Liver (tissue), 9 donors: ENCODE data around the gene ACSS1. TPM values are rescaled to one million over a fixed set of nuclear protein-coding genes. Genes with fewer than 3 reads are reported as not detected.

Experiments used
- DNase-seq: peaks from one replicate; pipeline ENCODE4 v3.0.0-alpha.2; 2017; ENCODE audit warnings: low spot score
- H3K27ac ChIP-seq, 2 donors: one replicate each; pipeline ENCODE4 v1.7.0; 2013; ENCODE audit warnings: inconsistent platforms in 2 of 2, low read length in 2 of 2, control low read depth in 1 of 2, low read depth in 1 of 2, mild to moderate bottlenecking in 1 of 2
- H3K27me3 ChIP-seq, 4 donors: one replicate each; pipeline versions ENCODE4 v1.6.1 to v1.7.0; 2013; ENCODE audit warnings: low read length in 3 of 4, inconsistent platforms in 1 of 4, mild to moderate bottlenecking in 1 of 4, moderate library complexity in 1 of 4; ENCODE audit not compliant: control insufficient read depth in 4 of 4, insufficient read depth in 4 of 4
- H3K36me3 ChIP-seq, 4 donors: one replicate each; pipeline versions ENCODE4 v1.6.1 to v1.7.0; 2013; ENCODE audit warnings: low read length in 3 of 4, mild to moderate bottlenecking in 3 of 4, low read depth in 1 of 4, moderate library complexity in 1 of 4; ENCODE audit not compliant: control insufficient read depth in 4 of 4, insufficient read depth in 3 of 4
- H3K4me1 ChIP-seq, 4 donors: one replicate each; pipeline versions ENCODE4 v1.6.1 to v1.7.0; 2013; ENCODE audit warnings: low read length in 3 of 4, mild to moderate bottlenecking in 3 of 4, moderate library complexity in 1 of 4; ENCODE audit not compliant: control insufficient read depth in 4 of 4, insufficient read depth in 4 of 4
- H3K4me3 ChIP-seq, 3 donors: one replicate each; pipeline versions ENCODE4 v1.6.1 to v1.7.0; 2013; ENCODE audit warnings: low read length in 3 of 3, control low read depth in 1 of 3, low read depth in 1 of 3, mild to moderate bottlenecking in 1 of 3
- H3K9ac ChIP-seq, 2 donors: one replicate each; pipeline ENCODE4 v1.7.0; 2013; ENCODE audit warnings: low read length in 2 of 2, mild to moderate bottlenecking in 2 of 2, moderate library complexity in 2 of 2, control low read depth in 1 of 2, low read depth in 1 of 2
- H3K9me3 ChIP-seq, 4 donors: one replicate each; pipeline versions ENCODE4 v1.6.1 to v1.7.0; 2013; ENCODE audit warnings: low read length in 3 of 4; ENCODE audit not compliant: control insufficient read depth in 4 of 4
- EGR1 ChIP-seq, 2 donors: IDR thresholded peaks; 2 replicates each; pipeline ENCODE4 v1.6.1; 2016 to 2018; ENCODE audit warnings: antibody characterized with exemption in 2 of 2, low read depth in 2 of 2
- FOXA1 ChIP-seq: IDR thresholded peaks from 2 replicates; pipeline ENCODE4 v1.6.1; 2016; ENCODE audit warnings: antibody characterized with exemption
- FOXA2 ChIP-seq: IDR thresholded peaks from 2 replicates; pipeline ENCODE4 v1.6.1; 2016; ENCODE audit warnings: antibody characterized with exemption
- GABPA ChIP-seq, 2 donors: IDR thresholded peaks in 1 of 2; conservative IDR thresholded peaks in 1 of 2; 2 replicates each; pipeline ENCODE4 v1.6.1; 2016; ENCODE audit warnings: antibody characterized with exemption in 2 of 2, mild to moderate bottlenecking in 1 of 2, moderate library complexity in 1 of 2
- HNF4A ChIP-seq, 2 donors: conservative IDR thresholded peaks; 2 replicates each; pipeline ENCODE4 v1.6.1; 2016; ENCODE audit warnings: antibody characterized with exemption in 2 of 2, mild to moderate bottlenecking in 2 of 2
- HNF4G ChIP-seq: IDR thresholded peaks from 2 replicates; pipeline ENCODE4 v1.6.1; 2016; ENCODE audit warnings: antibody characterized with exemption
- JUND ChIP-seq, 2 donors: IDR thresholded peaks; 2 replicates each; pipeline ENCODE4 v1.6.1; 2016; ENCODE audit warnings: antibody characterized with exemption in 2 of 2
- NR2F2 ChIP-seq: IDR thresholded peaks from 2 replicates; pipeline ENCODE4 v1.6.1; 2016; ENCODE audit warnings: antibody characterized with exemption
- RXRA ChIP-seq, 2 donors: IDR thresholded peaks; 2 replicates each; pipeline ENCODE4 v1.6.1; 2017 to 2018; ENCODE audit warnings: antibody characterized with exemption in 2 of 2, mild to moderate bottlenecking in 1 of 2
- TAF1 ChIP-seq: conservative IDR thresholded peaks from 2 replicates; pipeline ENCODE4 v1.6.1; 2016; ENCODE audit warnings: antibody characterized with exemption, mild to moderate bottlenecking
- YY1 ChIP-seq: IDR thresholded peaks from 2 replicates; pipeline ENCODE4 v1.6.1; 2016; ENCODE audit warnings: antibody characterized with exemption, mild to moderate bottlenecking
- WGBS: extraction: QIAGEN DNeasy Blood & Tissue Kit; methylation state at CpG from one replicate; pipeline ENCODE4 v1.1.7; 2013; 5-methylcytosine and 5-hydroxymethylcytosine counted together
- polyA plus RNA-seq, 2 donors: library from polyadenylated mRNA; stranded (reverse) in 1 of 2; unstranded in 1 of 2; fragments of 200-250 nt in 1 of 2; fragments of >200 nt in 1 of 2; fragmentation: Nextera tagmentation in 1 of 2; extraction: Ambion mirVana in 1 of 2; gene quantifications; one replicate each; pipeline versions ENCODE4 v1.2.1 to v1.2.3, GENCODE V29; 2013 to 2015
- total RNA-seq, 2 donors: library from RNA; depleted of rRNA; stranded (reverse); fragments of >200 nt; gene quantifications; one replicate each; pipeline ENCODE4 v1.2.3, GENCODE V29; 2014
- TF ChIP-seq, protein P1 (sequence below): fragments of 150-350 bp; IDR thresholded peaks from 2 replicates; pipeline ENCODE4 v1.5.1; 2017; ENCODE audit warnings: improper control_type of control experiment, low read depth, low read length; ENCODE audit not compliant: missing input control
- TF ChIP-seq, protein P2 (sequence below): IDR thresholded peaks from 2 replicates; pipeline ENCODE4 v1.6.1; 2016; ENCODE audit warnings: antibody characterized with exemption
- TF ChIP-seq, protein P3 (sequence below): IDR thresholded peaks from 2 replicates; pipeline ENCODE4 v1.6.1; 2016; ENCODE audit warnings: antibody characterized with exemption
- TF ChIP-seq, protein P4 (sequence below): IDR thresholded peaks from 2 replicates; pipeline ENCODE4 v1.6.1; 2016; ENCODE audit warnings: antibody characterized with exemption
- TF ChIP-seq, protein P5 (sequence below): IDR thresholded peaks from 2 replicates; pipeline ENCODE4 v1.6.1; 2016; ENCODE audit warnings: antibody characterized with exemption, mild to moderate bottlenecking
- donor health status: healthy.
- donor health status: healthy.
- donor health status: healthy.
- donor health status: healthy.
- donor health status: healthy.

Gene ACSS1
- total and polyA plus RNA-seq, 4 donors, result 5.3 to 87.5 (median 22.1) TPM

DNA sequence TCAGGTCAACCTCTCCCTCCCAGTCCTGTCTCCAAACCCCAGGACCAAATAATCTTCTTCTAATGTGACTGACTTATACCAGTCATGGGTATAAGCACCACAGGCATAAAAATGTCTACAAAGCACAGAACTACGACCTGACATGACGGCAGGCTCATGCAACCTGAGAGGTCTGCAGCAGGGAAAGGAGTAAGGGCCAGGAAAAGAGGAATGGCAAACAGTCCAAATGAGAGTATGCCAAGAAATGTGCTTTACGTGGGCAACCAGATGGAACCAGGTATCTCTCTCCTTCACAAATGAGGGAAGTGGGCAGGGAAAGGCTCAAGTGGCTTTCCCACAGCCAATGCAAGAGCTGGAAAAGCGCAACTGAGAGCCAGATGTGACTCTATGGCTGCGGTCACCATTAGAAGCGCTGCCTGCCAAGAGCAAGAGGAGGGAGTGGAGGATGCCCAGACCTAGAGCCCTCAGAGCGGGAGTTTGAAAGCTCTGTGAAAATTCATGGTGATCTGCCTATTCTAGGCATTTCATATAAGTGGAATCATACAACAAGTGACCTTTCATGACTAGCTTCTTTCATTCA is 71.4 kb downstream of the ACSS1 start:
- Histone ChIP-seq H3K36me3 (peaks cover 0 to 10% (median 5%) of the 10 kb centered on the region in 4 donors), H3K9ac (no peak overlapping the region), H3K9me3 (no peaks in the 10 kb centered on the region), H3K27me3 (no peaks in the 10 kb centered on the region), H3K4me3 (no peak overlapping the region), H3K27ac (peak overlapping the region; percentile 45 to 93), H3K4me1 (peaks cover 12 to 81% (median 64%) of the 10 kb centered on the region in 4 donors)
- WGBS, result 71% methylated on average over 7 of the region's 7 CpGs
- no peak for DNase-seq
- TF ChIP-seq, protein P1, sequence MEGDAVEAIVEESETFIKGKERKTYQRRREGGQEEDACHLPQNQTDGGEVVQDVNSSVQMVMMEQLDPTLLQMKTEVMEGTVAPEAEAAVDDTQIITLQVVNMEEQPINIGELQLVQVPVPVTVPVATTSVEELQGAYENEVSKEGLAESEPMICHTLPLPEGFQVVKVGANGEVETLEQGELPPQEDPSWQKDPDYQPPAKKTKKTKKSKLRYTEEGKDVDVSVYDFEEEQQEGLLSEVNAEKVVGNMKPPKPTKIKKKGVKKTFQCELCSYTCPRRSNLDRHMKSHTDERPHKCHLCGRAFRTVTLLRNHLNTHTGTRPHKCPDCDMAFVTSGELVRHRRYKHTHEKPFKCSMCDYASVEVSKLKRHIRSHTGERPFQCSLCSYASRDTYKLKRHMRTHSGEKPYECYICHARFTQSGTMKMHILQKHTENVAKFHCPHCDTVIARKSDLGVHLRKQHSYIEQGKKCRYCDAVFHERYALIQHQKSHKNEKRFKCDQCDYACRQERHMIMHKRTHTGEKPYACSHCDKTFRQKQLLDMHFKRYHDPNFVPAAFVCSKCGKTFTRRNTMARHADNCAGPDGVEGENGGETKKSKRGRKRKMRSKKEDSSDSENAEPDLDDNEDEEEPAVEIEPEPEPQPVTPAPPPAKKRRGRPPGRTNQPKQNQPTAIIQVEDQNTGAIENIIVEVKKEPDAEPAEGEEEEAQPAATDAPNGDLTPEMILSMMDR, result no peak
- TF ChIP-seq, protein P2, sequence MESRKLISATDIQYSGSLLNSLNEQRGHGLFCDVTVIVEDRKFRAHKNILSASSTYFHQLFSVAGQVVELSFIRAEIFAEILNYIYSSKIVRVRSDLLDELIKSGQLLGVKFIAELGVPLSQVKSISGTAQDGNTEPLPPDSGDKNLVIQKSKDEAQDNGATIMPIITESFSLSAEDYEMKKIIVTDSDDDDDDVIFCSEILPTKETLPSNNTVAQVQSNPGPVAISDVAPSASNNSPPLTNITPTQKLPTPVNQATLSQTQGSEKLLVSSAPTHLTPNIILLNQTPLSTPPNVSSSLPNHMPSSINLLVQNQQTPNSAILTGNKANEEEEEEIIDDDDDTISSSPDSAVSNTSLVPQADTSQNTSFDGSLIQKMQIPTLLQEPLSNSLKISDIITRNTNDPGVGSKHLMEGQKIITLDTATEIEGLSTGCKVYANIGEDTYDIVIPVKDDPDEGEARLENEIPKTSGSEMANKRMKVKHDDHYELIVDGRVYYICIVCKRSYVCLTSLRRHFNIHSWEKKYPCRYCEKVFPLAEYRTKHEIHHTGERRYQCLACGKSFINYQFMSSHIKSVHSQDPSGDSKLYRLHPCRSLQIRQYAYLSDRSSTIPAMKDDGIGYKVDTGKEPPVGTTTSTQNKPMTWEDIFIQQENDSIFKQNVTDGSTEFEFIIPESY, result no peak
- TF ChIP-seq GABPA (IDR thresholded peaks at IDR 0.05 in 1 of 2, conservative IDR thresholded peaks at IDR 0.05 in 1 of 2) (no peak), FOXA1 (no peak), HNF4G (no peak), TAF1 (no peak), RXRA (IDR thresholded peaks at IDR 0.05) (no peak), JUND (IDR thresholded peaks at IDR 0.05) (no peak), FOXA2 (no peak)
- TF ChIP-seq, protein P3, sequence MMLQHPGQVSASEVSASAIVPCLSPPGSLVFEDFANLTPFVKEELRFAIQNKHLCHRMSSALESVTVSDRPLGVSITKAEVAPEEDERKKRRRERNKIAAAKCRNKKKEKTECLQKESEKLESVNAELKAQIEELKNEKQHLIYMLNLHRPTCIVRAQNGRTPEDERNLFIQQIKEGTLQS, result no peak

DNA sequence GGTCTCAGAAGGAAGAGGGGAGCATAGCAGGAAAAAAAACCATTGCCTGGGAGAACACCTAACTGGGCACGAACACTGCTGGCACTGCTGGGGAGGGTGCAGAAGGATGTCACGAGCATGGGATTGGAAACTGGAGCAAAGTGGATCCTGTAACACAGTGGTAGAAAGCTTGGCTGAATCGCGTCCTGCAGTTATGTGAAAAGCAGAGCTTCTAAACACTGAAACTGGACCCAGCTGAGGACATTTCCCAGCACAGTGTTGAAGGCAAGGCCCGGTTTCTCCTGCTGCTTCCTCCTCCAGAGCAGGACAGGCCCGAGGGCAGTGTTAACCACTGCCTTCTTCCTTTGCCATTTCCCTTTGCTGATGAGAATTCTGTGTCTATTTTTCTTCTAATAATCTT is 72.1 kb downstream of the ACSS1 start:
- Histone ChIP-seq H3K27me3 (no peaks in the 10 kb centered on the region), H3K27ac (peak overlapping the region; percentile 45 to 93), H3K9ac (no peak overlapping the region), H3K36me3 (peaks cover 2 to 17% (median 10%) of the 10 kb centered on the region in 4 donors), H3K4me3 (no peak overlapping the region), H3K4me1 (peaks cover 12 to 75% (median 64%) of the 10 kb centered on the region in 4 donors), H3K9me3 (no peaks in the 10 kb centered on the region)
- DNase-seq, result no peak
- WGBS, result 42% methylated on average over 6 of the region's 6 CpGs
- TF ChIP-seq TAF1 (no peak), FOXA2 (no peak), EGR1 (IDR thresholded peaks at IDR 0.05; ENCODE audit: low read depth in 2 of 2) (no peak), HNF4A (conservative IDR thresholded peaks at IDR 0.05) (no peak), YY1 (no peak), JUND (IDR thresholded peaks at IDR 0.05) (no peak), NR2F2 (no peak), HNF4G (no peak), FOXA1 (no peak)
- TF ChIP-seq, protein P4, sequence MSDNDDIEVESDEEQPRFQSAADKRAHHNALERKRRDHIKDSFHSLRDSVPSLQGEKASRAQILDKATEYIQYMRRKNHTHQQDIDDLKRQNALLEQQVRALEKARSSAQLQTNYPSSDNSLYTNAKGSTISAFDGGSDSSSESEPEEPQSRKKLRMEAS, result no peak
- TF ChIP-seq, protein P5, sequence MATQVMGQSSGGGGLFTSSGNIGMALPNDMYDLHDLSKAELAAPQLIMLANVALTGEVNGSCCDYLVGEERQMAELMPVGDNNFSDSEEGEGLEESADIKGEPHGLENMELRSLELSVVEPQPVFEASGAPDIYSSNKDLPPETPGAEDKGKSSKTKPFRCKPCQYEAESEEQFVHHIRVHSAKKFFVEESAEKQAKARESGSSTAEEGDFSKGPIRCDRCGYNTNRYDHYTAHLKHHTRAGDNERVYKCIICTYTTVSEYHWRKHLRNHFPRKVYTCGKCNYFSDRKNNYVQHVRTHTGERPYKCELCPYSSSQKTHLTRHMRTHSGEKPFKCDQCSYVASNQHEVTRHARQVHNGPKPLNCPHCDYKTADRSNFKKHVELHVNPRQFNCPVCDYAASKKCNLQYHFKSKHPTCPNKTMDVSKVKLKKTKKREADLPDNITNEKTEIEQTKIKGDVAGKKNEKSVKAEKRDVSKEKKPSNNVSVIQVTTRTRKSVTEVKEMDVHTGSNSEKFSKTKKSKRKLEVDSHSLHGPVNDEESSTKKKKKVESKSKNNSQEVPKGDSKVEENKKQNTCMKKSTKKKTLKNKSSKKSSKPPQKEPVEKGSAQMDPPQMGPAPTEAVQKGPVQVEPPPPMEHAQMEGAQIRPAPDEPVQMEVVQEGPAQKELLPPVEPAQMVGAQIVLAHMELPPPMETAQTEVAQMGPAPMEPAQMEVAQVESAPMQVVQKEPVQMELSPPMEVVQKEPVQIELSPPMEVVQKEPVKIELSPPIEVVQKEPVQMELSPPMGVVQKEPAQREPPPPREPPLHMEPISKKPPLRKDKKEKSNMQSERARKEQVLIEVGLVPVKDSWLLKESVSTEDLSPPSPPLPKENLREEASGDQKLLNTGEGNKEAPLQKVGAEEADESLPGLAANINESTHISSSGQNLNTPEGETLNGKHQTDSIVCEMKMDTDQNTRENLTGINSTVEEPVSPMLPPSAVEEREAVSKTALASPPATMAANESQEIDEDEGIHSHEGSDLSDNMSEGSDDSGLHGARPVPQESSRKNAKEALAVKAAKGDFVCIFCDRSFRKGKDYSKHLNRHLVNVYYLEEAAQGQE, result no peak
